Stomach (tissue), 9 donors: Measurements from ENCODE around the gene INAFM2. TPM values are rescaled to one million over a fixed set of nuclear protein-coding genes. Genes with fewer than 3 reads are reported as not detected.

Experiments used
- DNase-seq, 2 donors: peaks; one replicate each; pipeline versions ENCODE4 v3.0.0 to v3.0.0-alpha.2; 2013 to 2019
- H3K27ac ChIP-seq, 5 donors: fragments of 200-600 bp in 4 of 5; sonication (generic) in 4 of 5; one replicate each; pipeline ENCODE4 v1.5.1; 2013 to 2019; ENCODE audit warnings: mild to moderate bottlenecking in 1 of 5, moderate library complexity in 1 of 5
- H3K27me3 ChIP-seq, 3 donors: fragments of 200-600 bp; sonication (generic); one replicate each; pipeline ENCODE4 v1.5.1; 2017 to 2019; ENCODE audit warnings: mixed run types in 1 of 3
- H3K36me3 ChIP-seq, 4 donors: fragments of 200-600 bp; sonication (generic); 1 replicate in 3 of 4; 2 replicates in 1 of 4; pipeline ENCODE4 v1.5.1; 2016 to 2019
- H3K4me1 ChIP-seq, 4 donors: fragments of 200-600 bp; sonication (generic); one replicate each; pipeline ENCODE4 v1.5.1; 2016 to 2019
- H3K4me3 ChIP-seq, 4 donors: fragments of 200-600 bp; sonication (generic) in 3 of 4; one replicate each; pipeline ENCODE4 v1.5.1; 2016 to 2019; ENCODE audit warnings: mild to moderate bottlenecking in 1 of 4
- H3K9me3 ChIP-seq, 4 donors: fragments of 200-600 bp; sonication (generic); one replicate each; pipeline ENCODE4 v1.5.1; 2016 to 2019
- EP300 ChIP-seq: sonication (generic); formaldehyde crosslinking; IDR thresholded peaks from one replicate; pipeline ENCODE4 v1.6.1; 2017; ENCODE audit warnings: antibody characterized with exemption
- POLR2A ChIP-seq, 4 donors: fragments of 450-650 bp; IDR thresholded peaks; one replicate each; pipeline ENCODE4 v1.6.1; 2016; ENCODE audit warnings: antibody characterized with exemption in 4 of 4, control low read depth in 2 of 4, mild to moderate bottlenecking in 1 of 4, moderate library complexity in 1 of 4
- POLR2AphosphoS5 ChIP-seq, 3 donors: sonication (generic); formaldehyde crosslinking; IDR thresholded peaks; one replicate each; pipeline ENCODE4 v1.6.1; 2016; ENCODE audit warnings: antibody characterized with exemption in 3 of 3
- WGBS, 5 donors: extraction: QIAGEN DNeasy Blood & Tissue Kit in 3 of 5; methylation state at CpG; one replicate each; pipeline versions ENCODE4 v1.1.5 to v1.1.7; 2013 to 2018; 5-methylcytosine and 5-hydroxymethylcytosine counted together
- intact Hi-C: fragments of 100-400 bp; cut with DNase I; formaldehyde crosslinking; loops from one replicate; pipeline ENCODE4 v1.15.1; 2023; ENCODE audit warnings: low total_unique reads
- polyA plus RNA-seq, 3 donors: library from polyadenylated mRNA; stranded (reverse); fragments of 200-250 nt; gene quantifications; one replicate each; pipeline ENCODE4 v1.2.3, GENCODE V29; 2013
- total RNA-seq, 5 donors: library from RNA; depleted of rRNA; stranded (reverse); fragments of >200 nt; gene quantifications; one replicate each; pipeline versions ENCODE4 v1.1.0 to v1.2.3, GENCODE V29; 2014 to 2016
- TF ChIP-seq, protein P1 (sequence below), 7 experiments: fragments of 450-650 bp in 4 of 7; fragments of 200-600 bp in 3 of 7; sonication (generic) in 3 of 7; IDR thresholded peaks; one replicate each; pipeline ENCODE4 v1.5.1; 2016 to 2019; ENCODE audit warnings: antibody characterized with exemption in 7 of 7, control low read depth in 2 of 7, mild to moderate bottlenecking in 1 of 7
- donor health status: healthy with polysubstance abuse.
- donor health status: Bipolar disorder and iron deficiency.
- donor health status: healthy.

Gene INAFM2
- total and polyA plus RNA-seq, 8 donors = 3.4 to 65.2 (median 20.4) TPM

DNA sequence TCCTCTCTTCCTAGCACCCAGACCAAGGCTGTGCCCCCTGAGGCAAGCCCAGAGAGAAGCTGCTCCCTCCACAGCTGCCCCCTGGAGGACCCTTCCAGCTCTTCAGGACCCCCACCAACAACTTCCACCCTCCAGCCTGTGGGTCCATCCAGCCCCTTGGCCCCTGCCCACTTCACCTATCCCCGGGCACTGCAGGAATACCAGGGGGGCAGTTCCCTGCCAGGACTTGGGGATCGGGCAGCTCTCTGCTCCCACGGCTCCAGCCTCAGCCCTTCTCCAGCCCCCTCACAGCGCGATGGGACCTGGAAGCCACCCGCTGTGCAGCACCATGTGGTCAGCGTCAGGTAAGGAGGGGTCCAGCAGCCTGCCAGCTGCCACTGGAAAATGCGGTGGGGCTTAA is 40.1 kb downstream of the INAFM2 start:
- Histone ChIP-seq H3K27me3 (peaks cover 0 to 5% (median 2%) of the 10 kb centered on the region in 3 donors), H3K27ac (no peak overlapping the region), H3K4me1 (peaks cover 20 to 28% (median 24%) of the 10 kb centered on the region in 4 donors), H3K36me3 (no peaks in the 10 kb centered on the region), H3K9me3 (no peaks in the 10 kb centered on the region), H3K4me3 (no peak overlapping the region)
- no peak for TF ChIP-seq EP300
- no peak for TF ChIP-seq POLR2A (IDR thresholded peaks at IDR 0.05)
- TF ChIP-seq, protein P1, sequence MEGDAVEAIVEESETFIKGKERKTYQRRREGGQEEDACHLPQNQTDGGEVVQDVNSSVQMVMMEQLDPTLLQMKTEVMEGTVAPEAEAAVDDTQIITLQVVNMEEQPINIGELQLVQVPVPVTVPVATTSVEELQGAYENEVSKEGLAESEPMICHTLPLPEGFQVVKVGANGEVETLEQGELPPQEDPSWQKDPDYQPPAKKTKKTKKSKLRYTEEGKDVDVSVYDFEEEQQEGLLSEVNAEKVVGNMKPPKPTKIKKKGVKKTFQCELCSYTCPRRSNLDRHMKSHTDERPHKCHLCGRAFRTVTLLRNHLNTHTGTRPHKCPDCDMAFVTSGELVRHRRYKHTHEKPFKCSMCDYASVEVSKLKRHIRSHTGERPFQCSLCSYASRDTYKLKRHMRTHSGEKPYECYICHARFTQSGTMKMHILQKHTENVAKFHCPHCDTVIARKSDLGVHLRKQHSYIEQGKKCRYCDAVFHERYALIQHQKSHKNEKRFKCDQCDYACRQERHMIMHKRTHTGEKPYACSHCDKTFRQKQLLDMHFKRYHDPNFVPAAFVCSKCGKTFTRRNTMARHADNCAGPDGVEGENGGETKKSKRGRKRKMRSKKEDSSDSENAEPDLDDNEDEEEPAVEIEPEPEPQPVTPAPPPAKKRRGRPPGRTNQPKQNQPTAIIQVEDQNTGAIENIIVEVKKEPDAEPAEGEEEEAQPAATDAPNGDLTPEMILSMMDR (IDR thresholded peaks at IDR 0.05) = no peak
- intact Hi-C loops = loop anchor here (10.0 kb wide), 1 partner anchor 51 kb away; no protein-coding TSS in a partner anchor
- WGBS, 5 donors = 71 to 86% (median 85%) methylated on average over 8 of the region's 8 CpGs
- no peak for DNase-seq

DNA sequence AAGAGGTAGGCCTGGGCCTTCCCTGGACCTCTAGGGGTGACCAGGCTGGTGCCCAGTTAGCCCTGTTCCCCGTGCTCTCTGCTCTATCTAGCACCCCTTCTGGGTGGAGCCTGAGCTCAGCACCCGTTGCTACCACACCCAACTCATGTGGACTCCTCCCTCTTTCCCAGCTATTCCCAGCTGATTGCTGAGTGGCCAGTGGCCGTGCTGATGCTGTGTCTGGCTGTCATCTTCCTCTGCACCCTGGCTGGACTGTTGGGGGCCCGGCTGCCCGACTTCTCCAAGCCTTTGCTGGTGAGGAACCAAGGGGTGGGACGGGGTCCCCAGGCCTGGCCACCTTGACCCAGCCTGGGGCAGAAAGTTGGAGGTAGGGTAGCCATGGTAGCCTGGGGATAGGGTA is 40.8 kb downstream of the INAFM2 start:
- Histone ChIP-seq H3K27me3 (no peaks in the 10 kb centered on the region), H3K9me3 (no peaks in the 10 kb centered on the region), H3K4me1 (peaks cover 17 to 25% (median 23%) of the 10 kb centered on the region in 4 donors), H3K36me3 (no peaks in the 10 kb centered on the region), H3K27ac (no peak overlapping the region), H3K4me3 (no peak overlapping the region)
- intact Hi-C loops = loop anchor here (10.0 kb wide), 1 partner anchor 51 kb away; no protein-coding TSS in a partner anchor
- no peak for DNase-seq
- TF ChIP-seq, protein P1 (IDR thresholded peaks at IDR 0.05) = no peak
- TF ChIP-seq POLR2A (IDR thresholded peaks at IDR 0.05) (no peak), EP300 (no peak), POLR2AphosphoS5 (IDR thresholded peaks at IDR 0.05) (no peak)
- WGBS, 5 donors = 43 to 76% (median 64%) methylated on average over 4 to 6 of the region's 6 CpGs

DNA sequence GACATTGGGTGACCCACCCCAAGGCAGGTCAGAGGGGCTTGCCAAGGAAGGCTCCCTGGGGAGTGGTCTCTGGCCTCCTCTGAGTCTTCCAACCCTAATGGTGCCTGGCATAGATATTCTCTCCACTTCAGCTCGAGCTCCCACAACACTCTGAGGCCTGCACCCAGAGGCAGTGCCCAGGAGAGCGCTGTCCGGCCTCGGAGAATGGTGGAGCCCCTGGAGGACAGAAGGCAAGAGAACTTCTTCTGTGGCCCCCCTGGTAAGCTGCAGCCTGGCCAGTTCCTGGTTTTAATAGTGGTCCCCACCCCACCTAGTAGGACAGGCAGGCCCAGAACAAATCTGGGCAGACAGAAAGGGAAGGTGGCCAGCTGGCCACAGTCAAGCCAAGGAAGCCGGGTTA is 41.5 kb downstream of the INAFM2 start:
- no peaks in the 10 kb centered on the region for H3K9me3 ChIP-seq
- intact Hi-C loops = loop anchor here (10.0 kb wide), 1 partner anchor 50 kb away; no protein-coding TSS in a partner anchor
- TF ChIP-seq POLR2AphosphoS5 (IDR thresholded peaks at IDR 0.05) (no peak), EP300 (no peak), POLR2A (IDR thresholded peaks at IDR 0.05) (no peak)
- TF ChIP-seq, protein P1 (IDR thresholded peaks at IDR 0.05) = no peak
- H3K4me1 ChIP-seq = peaks cover 17 to 25% (median 23%) of the 10 kb centered on the region in 4 donors
- no peak overlapping the region for H3K4me3 ChIP-seq
- no peaks in the 10 kb centered on the region for H3K27me3 ChIP-seq
- no peak for DNase-seq
- no peak overlapping the region for H3K27ac ChIP-seq
- H3K36me3 ChIP-seq = no peaks in the 10 kb centered on the region
- 86 to 95% (median 91%) methylated on average over 4 to 5 of the region's 5 CpGs for WGBS, 5 donors

DNA sequence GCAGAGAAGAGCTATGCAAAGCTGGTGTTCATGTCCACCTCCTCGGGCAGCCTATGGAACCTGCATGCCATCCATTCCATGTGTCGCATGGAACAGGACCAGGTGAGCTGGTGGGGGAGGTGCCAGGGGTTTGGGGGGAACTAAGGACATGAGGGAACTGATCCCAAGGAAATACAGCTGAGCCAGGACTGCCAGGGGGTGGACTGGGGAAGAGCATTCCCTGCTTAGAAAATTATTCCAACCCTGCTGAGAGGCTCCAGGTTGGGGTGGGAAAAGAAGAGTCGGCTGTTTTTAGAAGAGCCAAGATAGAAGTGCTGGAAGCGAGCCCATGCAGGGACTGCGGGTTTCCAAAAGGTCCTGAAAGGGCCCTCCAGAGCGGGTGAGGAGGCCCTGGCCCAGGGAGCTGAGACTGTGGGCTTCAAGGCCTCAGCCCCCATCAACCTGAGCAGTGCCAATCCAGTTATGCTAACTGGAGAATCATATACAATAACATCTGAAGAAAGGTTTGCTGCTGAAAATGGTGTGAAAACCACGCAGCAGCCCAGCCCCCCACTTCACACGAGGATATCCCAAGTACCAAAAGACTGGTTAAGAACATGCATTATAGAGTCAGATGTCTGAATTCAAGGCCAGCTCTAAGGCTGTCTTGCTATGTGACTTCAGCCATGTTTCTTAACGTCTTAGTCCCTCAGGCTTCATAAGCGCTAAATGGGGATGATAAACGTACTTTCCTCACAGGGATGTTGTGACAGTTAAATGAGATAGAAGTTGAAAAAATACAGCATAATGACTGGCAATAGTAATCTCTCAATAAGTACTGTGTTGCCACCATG is 42.3 kb downstream of the INAFM2 start:
- WGBS, 5 donors = 85 to 94% (median 90%) methylated on average over 11 of the region's 11 CpGs
- Histone ChIP-seq H3K36me3 (no peaks in the 10 kb centered on the region), H3K27ac (peak overlapping the region in 1 of 5 donors; percentile 79), H3K4me3 (no peak overlapping the region), H3K27me3 (no peaks in the 10 kb centered on the region), H3K9me3 (no peaks in the 10 kb centered on the region), H3K4me1 (peaks cover 17 to 25% (median 23%) of the 10 kb centered on the region in 4 donors)
- no peak for DNase-seq
- intact Hi-C loops = loop anchor here (10.0 kb wide), 1 partner anchor 49 kb away; no protein-coding TSS in a partner anchor
- TF ChIP-seq POLR2AphosphoS5 (IDR thresholded peaks at IDR 0.05) = no peak
- TF ChIP-seq, protein P1 (IDR thresholded peaks at IDR 0.05) = no peak
- no peak for TF ChIP-seq EP300
- TF ChIP-seq POLR2A (IDR thresholded peaks at IDR 0.05) = no peak
